Erythroblast (primary cell): Measurements from ENCODE around the gene TUBB6.

Experiments used
- GATA1 ChIP-seq: IDR thresholded peaks from 2 replicates; pipeline ENCODE4 v1.6.1; 2011; ENCODE audit warnings: low read depth, mild to moderate bottlenecking, control low read depth, low read length, moderate library complexity
- POLR2A ChIP-seq: IDR thresholded peaks from 2 replicates; pipeline ENCODE4 v1.6.1; 2011; ENCODE audit warnings: mild to moderate bottlenecking, low read length

GRCh38 chr18:12372406-12372805 lies 64.4 kb downstream of the TUBB6 start:
- TF ChIP-seq POLR2A (no peak), GATA1 (no peak)
